Esophagus squamous epithelium (tissue), 4 donors: ENCODE data around the gene ZNF79.

Experiments
- POLR2A ChIP-seq, 4 donors: fragments of 450-650 bp; IDR thresholded peaks; one replicate each; pipeline ENCODE4 v1.6.1; 2017; ENCODE audit warnings: antibody characterized with exemption in 4 of 4, mild to moderate bottlenecking in 4 of 4, moderate library complexity in 3 of 4
- TF ChIP-seq, protein P1 (sequence below), 6 experiments: fragments of 450-650 bp in 4 of 6; fragments of 200-600 bp in 2 of 6; sonication (generic) in 2 of 6; IDR thresholded peaks; one replicate each; pipeline ENCODE4 v1.5.1; 2016 to 2019; ENCODE audit warnings: antibody characterized with exemption in 6 of 6, mild to moderate bottlenecking in 4 of 6, moderate library complexity in 4 of 6

GRCh38 chr9:127407492-127407843, 16.7 kb upstream of the ZNF79 start:
- TF ChIP-seq, protein P1, sequence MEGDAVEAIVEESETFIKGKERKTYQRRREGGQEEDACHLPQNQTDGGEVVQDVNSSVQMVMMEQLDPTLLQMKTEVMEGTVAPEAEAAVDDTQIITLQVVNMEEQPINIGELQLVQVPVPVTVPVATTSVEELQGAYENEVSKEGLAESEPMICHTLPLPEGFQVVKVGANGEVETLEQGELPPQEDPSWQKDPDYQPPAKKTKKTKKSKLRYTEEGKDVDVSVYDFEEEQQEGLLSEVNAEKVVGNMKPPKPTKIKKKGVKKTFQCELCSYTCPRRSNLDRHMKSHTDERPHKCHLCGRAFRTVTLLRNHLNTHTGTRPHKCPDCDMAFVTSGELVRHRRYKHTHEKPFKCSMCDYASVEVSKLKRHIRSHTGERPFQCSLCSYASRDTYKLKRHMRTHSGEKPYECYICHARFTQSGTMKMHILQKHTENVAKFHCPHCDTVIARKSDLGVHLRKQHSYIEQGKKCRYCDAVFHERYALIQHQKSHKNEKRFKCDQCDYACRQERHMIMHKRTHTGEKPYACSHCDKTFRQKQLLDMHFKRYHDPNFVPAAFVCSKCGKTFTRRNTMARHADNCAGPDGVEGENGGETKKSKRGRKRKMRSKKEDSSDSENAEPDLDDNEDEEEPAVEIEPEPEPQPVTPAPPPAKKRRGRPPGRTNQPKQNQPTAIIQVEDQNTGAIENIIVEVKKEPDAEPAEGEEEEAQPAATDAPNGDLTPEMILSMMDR (IDR thresholded peaks at IDR 0.05) = no peak
- no peak for TF ChIP-seq POLR2A (IDR thresholded peaks at IDR 0.05)
